Natural killer cell (primary cell): ENCODE data around the gene SERTAD2. TPM values are rescaled to one million over a fixed set of nuclear protein-coding genes. Genes with fewer than 3 reads are reported as not detected.

Experiments used
- ATAC-seq, 3 donors: fragments of 150-1000 bp in 2 of 3; fragments of 200-7000 bp in 1 of 3; cut with Tn5 transposase; 1 replicate in 1 of 3; 2 replicates in 2 of 3; pipeline ENCODE4 v1.10.0; 2021; ENCODE audit warnings: mild to moderate bottlenecking in 2 of 3, moderate library complexity in 2 of 3
- DNase-seq, 2 donors: peaks; one replicate each; pipeline versions ENCODE4 v3.0.0 to v3.0.0-alpha.2; 2013 to 2021; ENCODE audit warnings: mixed read lengths in 1 of 2
- H3K27ac ChIP-seq: one replicate; pipeline ENCODE4 v1.5.1; 2013; ENCODE audit warnings: mild to moderate bottlenecking, low read length
- H3K27me3 ChIP-seq: one replicate; pipeline ENCODE4 v1.6.1; 2013; ENCODE audit warnings: low read length; ENCODE audit not compliant: control insufficient read depth, insufficient read depth
- H3K36me3 ChIP-seq: one replicate; pipeline ENCODE4 v1.6.1; 2013; ENCODE audit warnings: low read length; ENCODE audit not compliant: control insufficient read depth, insufficient read depth
- H3K4me1 ChIP-seq: one replicate; pipeline ENCODE4 v1.6.1; 2013; ENCODE audit warnings: low read length; ENCODE audit not compliant: control insufficient read depth, insufficient read depth
- H3K4me3 ChIP-seq: one replicate; pipeline ENCODE4 v1.5.1; 2013; ENCODE audit warnings: low read length
- H3K9me3 ChIP-seq: one replicate; pipeline ENCODE4 v1.6.1; 2013; ENCODE audit warnings: low read length; ENCODE audit not compliant: control insufficient read depth, insufficient read depth
- H3K27ac Mint-ChIP-seq, 2 donors: one replicate each; pipeline ENCODE4 v1.8.0; 2022; ENCODE audit warnings: mild to moderate bottlenecking in 2 of 2, mixed read lengths in 2 of 2, moderate library complexity in 1 of 2
- H3K27me3 Mint-ChIP-seq, 2 donors: one replicate each; pipeline ENCODE4 v1.8.0; 2022; ENCODE audit warnings: low read depth in 2 of 2, mixed read lengths in 2 of 2
- H3K36me3 Mint-ChIP-seq: one replicate; pipeline ENCODE4 v1.8.0; 2022; ENCODE audit warnings: mixed read lengths
- H3K4me1 Mint-ChIP-seq, 2 donors: one replicate each; pipeline ENCODE4 v1.8.0; 2022; ENCODE audit warnings: mixed read lengths in 2 of 2
- H3K4me3 Mint-ChIP-seq: one replicate; pipeline ENCODE4 v1.8.0; 2022; ENCODE audit warnings: mild to moderate bottlenecking, moderate library complexity, mixed read lengths
- H3K9me3 Mint-ChIP-seq, 2 donors: one replicate each; pipeline ENCODE4 v1.8.0; 2022; ENCODE audit warnings: mixed read lengths in 2 of 2
- WGBS: methylation state at CpG from one replicate; pipeline ENCODE4 v1.1.7; 2013; ENCODE audit warnings: missing lambda C conversion rate; ENCODE audit not compliant: insufficient coverage; 5-methylcytosine and 5-hydroxymethylcytosine counted together
- intact Hi-C: fragments of 100-400 bp; cut with micrococcal nuclease; formaldehyde crosslinking; loops from one replicate; pipeline ENCODE4 v1.14.2; 2022
- total RNA-seq, 4 donors: library from RNA; stranded (reverse); fragments of 120-200 nt in 1 of 4; gene quantifications; one replicate each; pipeline versions ENCODE4 v1.2.3 to v1.2.4, GENCODE V29; 2013 to 2022
- TF ChIP-seq, protein P1 (sequence below): fragments of 200-600 bp; IDR thresholded peaks from one replicate; pipeline ENCODE4 v1.8.0; 2022; ENCODE audit warnings: antibody characterized with exemption

SERTAD2 gene
- total RNA-seq, 3 donors from 2014 or later (not counting 1 experiment from before 2014, with no cell fraction given): 45.6 to 71.2 (median 55.8) TPM

DNA sequence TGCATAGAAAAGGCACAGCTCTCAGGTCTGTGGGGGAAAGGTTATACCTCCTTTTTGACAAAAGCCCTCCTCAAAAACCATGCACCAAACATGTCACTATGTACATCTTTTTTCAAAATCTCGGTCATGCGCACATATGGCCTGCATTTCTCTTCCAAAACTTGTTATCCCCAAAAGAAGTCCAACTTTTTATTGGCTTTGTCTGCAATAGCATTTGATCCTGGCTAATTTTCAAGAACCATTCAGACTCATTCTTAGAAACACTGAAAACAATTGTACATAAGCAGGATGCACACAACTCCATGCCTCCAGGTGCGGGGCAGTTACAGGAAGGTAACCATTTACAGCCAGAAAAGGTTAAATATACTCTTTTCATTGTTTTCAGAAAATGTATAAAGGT lies 21.9 kb downstream of the SERTAD2 start:
- H3K9me3 Mint-ChIP-seq: no peaks in the 10 kb centered on the region
- H3K4me3 Mint-ChIP-seq: no peak overlapping the region
- Histone ChIP-seq H3K4me3 (no peak overlapping the region), H3K9me3 (no peaks in the 10 kb centered on the region), H3K27ac (no peak overlapping the region), H3K4me1 (peaks cover 12% of the 10 kb centered on the region), H3K36me3 (peaks cover 29% of the 10 kb centered on the region), H3K27me3 (no peaks in the 10 kb centered on the region)
- TF ChIP-seq, protein P1, sequence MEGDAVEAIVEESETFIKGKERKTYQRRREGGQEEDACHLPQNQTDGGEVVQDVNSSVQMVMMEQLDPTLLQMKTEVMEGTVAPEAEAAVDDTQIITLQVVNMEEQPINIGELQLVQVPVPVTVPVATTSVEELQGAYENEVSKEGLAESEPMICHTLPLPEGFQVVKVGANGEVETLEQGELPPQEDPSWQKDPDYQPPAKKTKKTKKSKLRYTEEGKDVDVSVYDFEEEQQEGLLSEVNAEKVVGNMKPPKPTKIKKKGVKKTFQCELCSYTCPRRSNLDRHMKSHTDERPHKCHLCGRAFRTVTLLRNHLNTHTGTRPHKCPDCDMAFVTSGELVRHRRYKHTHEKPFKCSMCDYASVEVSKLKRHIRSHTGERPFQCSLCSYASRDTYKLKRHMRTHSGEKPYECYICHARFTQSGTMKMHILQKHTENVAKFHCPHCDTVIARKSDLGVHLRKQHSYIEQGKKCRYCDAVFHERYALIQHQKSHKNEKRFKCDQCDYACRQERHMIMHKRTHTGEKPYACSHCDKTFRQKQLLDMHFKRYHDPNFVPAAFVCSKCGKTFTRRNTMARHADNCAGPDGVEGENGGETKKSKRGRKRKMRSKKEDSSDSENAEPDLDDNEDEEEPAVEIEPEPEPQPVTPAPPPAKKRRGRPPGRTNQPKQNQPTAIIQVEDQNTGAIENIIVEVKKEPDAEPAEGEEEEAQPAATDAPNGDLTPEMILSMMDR: no peak
- no peaks in the 10 kb centered on the region for H3K27me3 Mint-ChIP-seq
- H3K36me3 Mint-ChIP-seq: peaks cover 17% of the 10 kb centered on the region
- H3K27ac Mint-ChIP-seq: no peak overlapping the region
- 100% methylated on average over 3 of the region's 3 CpGs for WGBS
- intact Hi-C loops: no loop called here
- no peak for ATAC-seq
- peaks cover 17 to 37% of the 10 kb centered on the region in 2 donors for H3K4me1 Mint-ChIP-seq
- no peak for DNase-seq

DNA sequence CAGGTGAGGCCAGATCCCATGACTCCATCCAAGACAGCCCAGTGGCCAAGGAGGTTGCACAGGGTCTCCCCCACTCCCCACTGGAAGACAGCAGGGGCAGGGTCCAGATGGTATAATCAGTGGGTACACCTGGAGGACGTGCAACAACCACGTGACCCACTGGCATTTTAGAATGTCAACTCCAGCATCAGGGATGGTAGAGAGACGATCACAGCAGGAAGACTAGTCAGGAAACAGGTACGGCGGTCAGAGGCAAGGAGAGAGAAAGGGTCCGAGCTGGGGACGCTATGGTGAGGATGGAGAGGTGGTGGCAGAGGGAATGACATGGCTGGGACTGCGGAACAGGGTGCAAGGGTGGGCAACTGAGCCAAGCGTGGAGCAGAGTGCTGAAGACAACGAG lies 23.0 kb downstream of the SERTAD2 start:
- Histone ChIP-seq H3K4me1 (peaks cover 2% of the 10 kb centered on the region), H3K27me3 (no peaks in the 10 kb centered on the region), H3K9me3 (no peaks in the 10 kb centered on the region), H3K4me3 (no peak overlapping the region), H3K27ac (no peak overlapping the region), H3K36me3 (peaks cover 25% of the 10 kb centered on the region)
- intact Hi-C loops: no loop called here
- DNase-seq: no peak
- no peak for ATAC-seq
- 97% methylated on average over 10 of the region's 10 CpGs for WGBS
- peaks cover 7 to 33% of the 10 kb centered on the region in 2 donors for H3K4me1 Mint-ChIP-seq
- no peak overlapping the region for H3K27ac Mint-ChIP-seq
- H3K4me3 Mint-ChIP-seq: no peak overlapping the region
- TF ChIP-seq, protein P1: no peak
- no peaks in the 10 kb centered on the region for H3K9me3 Mint-ChIP-seq
- H3K36me3 Mint-ChIP-seq: peaks cover 17% of the 10 kb centered on the region
- H3K27me3 Mint-ChIP-seq: no peaks in the 10 kb centered on the region

DNA sequence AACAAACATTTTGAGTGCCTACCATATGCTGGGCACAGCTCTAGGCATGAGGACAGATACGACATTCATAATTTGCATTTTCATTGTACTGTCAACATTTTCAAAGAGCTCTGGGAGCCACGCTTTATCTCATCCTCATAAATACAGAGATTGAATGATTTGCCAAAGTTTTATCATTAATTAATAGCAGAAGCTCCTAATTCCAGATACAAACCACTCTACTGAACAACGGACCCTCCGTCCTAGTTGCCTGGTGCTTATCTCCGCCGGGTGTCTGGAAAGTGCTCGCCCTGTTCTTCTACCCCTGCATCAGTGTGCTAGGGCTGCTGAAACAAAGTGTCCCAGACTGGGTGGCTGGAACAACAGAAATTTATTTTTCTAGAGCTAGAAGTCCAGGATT lies 23.8 kb downstream of the SERTAD2 start:
- Histone ChIP-seq H3K9me3 (no peaks in the 10 kb centered on the region), H3K4me1 (no peaks in the 10 kb centered on the region), H3K36me3 (peaks cover 18% of the 10 kb centered on the region), H3K27ac (no peak overlapping the region), H3K4me3 (no peak overlapping the region), H3K27me3 (no peaks in the 10 kb centered on the region)
- no peaks in the 10 kb centered on the region for H3K9me3 Mint-ChIP-seq
- no peak for ATAC-seq
- H3K36me3 Mint-ChIP-seq: peaks cover 17% of the 10 kb centered on the region
- no peak overlapping the region for H3K27ac Mint-ChIP-seq
- H3K4me1 Mint-ChIP-seq: peaks cover 3 to 33% of the 10 kb centered on the region in 2 donors
- 96% methylated on average over 7 of the region's 7 CpGs for WGBS
- TF ChIP-seq, protein P1: no peak
- H3K27me3 Mint-ChIP-seq: no peaks in the 10 kb centered on the region
- intact Hi-C loops: no loop called here
- H3K4me3 Mint-ChIP-seq: no peak overlapping the region
- DNase-seq: no peak

DNA sequence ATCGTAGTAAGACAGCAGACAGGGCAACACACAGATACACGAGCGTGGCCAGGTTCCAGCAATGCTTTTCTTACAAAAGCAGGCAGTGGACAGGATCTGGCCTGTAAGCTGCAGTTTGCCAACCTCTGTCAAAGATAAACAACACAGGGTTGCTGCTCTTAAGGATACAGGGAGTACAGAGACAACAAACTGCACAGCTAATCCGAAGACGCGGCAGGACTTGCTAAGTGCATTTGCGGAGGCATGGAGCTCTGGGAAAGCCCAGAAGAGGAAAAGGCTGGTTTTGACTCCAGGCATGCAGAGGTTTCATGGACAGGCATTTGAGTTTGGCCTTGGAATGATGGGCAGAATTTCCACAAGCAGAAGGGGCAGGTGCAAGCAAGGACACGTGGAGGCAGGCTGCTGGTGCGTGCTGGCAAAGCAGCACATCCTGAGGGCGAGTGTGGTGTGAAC lies 24.4 kb downstream of the SERTAD2 start:
- Histone ChIP-seq H3K9me3 (no peaks in the 10 kb centered on the region), H3K27ac (no peak overlapping the region), H3K36me3 (peaks cover 13% of the 10 kb centered on the region), H3K27me3 (no peaks in the 10 kb centered on the region), H3K4me3 (no peak overlapping the region), H3K4me1 (no peaks in the 10 kb centered on the region)
- H3K4me3 Mint-ChIP-seq: no peak overlapping the region
- no peaks in the 10 kb centered on the region for H3K27me3 Mint-ChIP-seq
- no peaks in the 10 kb centered on the region for H3K9me3 Mint-ChIP-seq
- TF ChIP-seq, protein P1: no peak
- intact Hi-C loops: no loop called here
- peaks cover 3 to 33% of the 10 kb centered on the region in 2 donors for H3K4me1 Mint-ChIP-seq
- DNase-seq: no peak
- 97% methylated on average over 10 of the region's 10 CpGs for WGBS
- peak overlapping the region in 1 of 2 donors; percentile 39 for H3K27ac Mint-ChIP-seq
- ATAC-seq: no peak
- peaks cover 17% of the 10 kb centered on the region for H3K36me3 Mint-ChIP-seq
